Liver (tissue), 9 donors: Measurements from ENCODE around the gene CIAO3. TPM values are rescaled to one million over a fixed set of nuclear protein-coding genes. Genes with fewer than 3 reads are reported as not detected.
"Not testable (repeated sequence)": the region's sequence is repeated elsewhere in the genome, so short reads cannot be mapped to it uniquely, and the experiment has no call there.

ENCODE experiments used
- DNase-seq: peaks from one replicate; pipeline ENCODE4 v3.0.0-alpha.2; 2017; ENCODE audit warnings: low spot score
- H3K27ac ChIP-seq, 2 donors: one replicate each; pipeline ENCODE4 v1.7.0; 2013; ENCODE audit warnings: inconsistent platforms in 2 of 2, low read length in 2 of 2, control low read depth in 1 of 2, low read depth in 1 of 2, mild to moderate bottlenecking in 1 of 2
- H3K27me3 ChIP-seq, 4 donors: one replicate each; pipeline versions ENCODE4 v1.6.1 to v1.7.0; 2013; ENCODE audit warnings: low read length in 3 of 4, inconsistent platforms in 1 of 4, mild to moderate bottlenecking in 1 of 4, moderate library complexity in 1 of 4; ENCODE audit not compliant: control insufficient read depth in 4 of 4, insufficient read depth in 4 of 4
- H3K36me3 ChIP-seq, 4 donors: one replicate each; pipeline versions ENCODE4 v1.6.1 to v1.7.0; 2013; ENCODE audit warnings: low read length in 3 of 4, mild to moderate bottlenecking in 3 of 4, low read depth in 1 of 4, moderate library complexity in 1 of 4; ENCODE audit not compliant: control insufficient read depth in 4 of 4, insufficient read depth in 3 of 4
- H3K4me1 ChIP-seq, 4 donors: one replicate each; pipeline versions ENCODE4 v1.6.1 to v1.7.0; 2013; ENCODE audit warnings: low read length in 3 of 4, mild to moderate bottlenecking in 3 of 4, moderate library complexity in 1 of 4; ENCODE audit not compliant: control insufficient read depth in 4 of 4, insufficient read depth in 4 of 4
- H3K4me3 ChIP-seq, 3 donors: one replicate each; pipeline versions ENCODE4 v1.6.1 to v1.7.0; 2013; ENCODE audit warnings: low read length in 3 of 3, control low read depth in 1 of 3, low read depth in 1 of 3, mild to moderate bottlenecking in 1 of 3
- H3K9ac ChIP-seq, 2 donors: one replicate each; pipeline ENCODE4 v1.7.0; 2013; ENCODE audit warnings: low read length in 2 of 2, mild to moderate bottlenecking in 2 of 2, moderate library complexity in 2 of 2, control low read depth in 1 of 2, low read depth in 1 of 2
- H3K9me3 ChIP-seq, 4 donors: one replicate each; pipeline versions ENCODE4 v1.6.1 to v1.7.0; 2013; ENCODE audit warnings: low read length in 3 of 4; ENCODE audit not compliant: control insufficient read depth in 4 of 4
- EGR1 ChIP-seq, 2 donors: IDR thresholded peaks; 2 replicates each; pipeline ENCODE4 v1.6.1; 2016 to 2018; ENCODE audit warnings: antibody characterized with exemption in 2 of 2, low read depth in 2 of 2
- FOXA1 ChIP-seq: IDR thresholded peaks from 2 replicates; pipeline ENCODE4 v1.6.1; 2016; ENCODE audit warnings: antibody characterized with exemption
- GABPA ChIP-seq, 2 donors: IDR thresholded peaks in 1 of 2; conservative IDR thresholded peaks in 1 of 2; 2 replicates each; pipeline ENCODE4 v1.6.1; 2016; ENCODE audit warnings: antibody characterized with exemption in 2 of 2, mild to moderate bottlenecking in 1 of 2, moderate library complexity in 1 of 2
- HNF4A ChIP-seq, 2 donors: conservative IDR thresholded peaks; 2 replicates each; pipeline ENCODE4 v1.6.1; 2016; ENCODE audit warnings: antibody characterized with exemption in 2 of 2, mild to moderate bottlenecking in 2 of 2
- HNF4G ChIP-seq: IDR thresholded peaks from 2 replicates; pipeline ENCODE4 v1.6.1; 2016; ENCODE audit warnings: antibody characterized with exemption
- JUND ChIP-seq, 2 donors: IDR thresholded peaks; 2 replicates each; pipeline ENCODE4 v1.6.1; 2016; ENCODE audit warnings: antibody characterized with exemption in 2 of 2
- MAX ChIP-seq: IDR thresholded peaks from 2 replicates; pipeline ENCODE4 v1.6.1; 2016; ENCODE audit warnings: antibody characterized with exemption
- RAD21 ChIP-seq, 2 donors: IDR thresholded peaks; 2 replicates each; pipeline ENCODE4 v1.6.1; 2016; ENCODE audit warnings: antibody characterized with exemption in 2 of 2, mild to moderate bottlenecking in 2 of 2
- RXRA ChIP-seq, 2 donors: IDR thresholded peaks; 2 replicates each; pipeline ENCODE4 v1.6.1; 2017 to 2018; ENCODE audit warnings: antibody characterized with exemption in 2 of 2, mild to moderate bottlenecking in 1 of 2
- SP1 ChIP-seq: IDR thresholded peaks from 2 replicates; pipeline ENCODE4 v1.6.1; 2018; ENCODE audit warnings: antibody characterized with exemption, mild to moderate bottlenecking
- YY1 ChIP-seq: IDR thresholded peaks from 2 replicates; pipeline ENCODE4 v1.6.1; 2016; ENCODE audit warnings: antibody characterized with exemption, mild to moderate bottlenecking
- ZBTB33 ChIP-seq: IDR thresholded peaks from 2 replicates; pipeline ENCODE4 v1.6.1; 2016; ENCODE audit warnings: antibody characterized with exemption
- WGBS: extraction: QIAGEN DNeasy Blood & Tissue Kit; methylation state at CpG from one replicate; pipeline ENCODE4 v1.1.7; 2013; 5-methylcytosine and 5-hydroxymethylcytosine counted together
- polyA plus RNA-seq, 2 donors: library from polyadenylated mRNA; stranded (reverse) in 1 of 2; unstranded in 1 of 2; fragments of 200-250 nt in 1 of 2; fragments of >200 nt in 1 of 2; fragmentation: Nextera tagmentation in 1 of 2; extraction: Ambion mirVana in 1 of 2; gene quantifications; one replicate each; pipeline versions ENCODE4 v1.2.1 to v1.2.3, GENCODE V29; 2013 to 2015
- total RNA-seq, 2 donors: library from RNA; depleted of rRNA; stranded (reverse); fragments of >200 nt; gene quantifications; one replicate each; pipeline ENCODE4 v1.2.3, GENCODE V29; 2014
- TF ChIP-seq, protein P1 (sequence below): IDR thresholded peaks from 2 replicates; pipeline ENCODE4 v1.6.1; 2016; ENCODE audit warnings: antibody characterized with exemption, mild to moderate bottlenecking
- TF ChIP-seq, protein P2 (sequence below): fragments of 150-350 bp; IDR thresholded peaks from 2 replicates; pipeline ENCODE4 v1.5.1; 2017; ENCODE audit warnings: improper control_type of control experiment, low read depth, low read length; ENCODE audit not compliant: missing input control
- donor health status: healthy.
- donor health status: healthy.
- donor health status: healthy.
- donor health status: healthy.
- donor health status: healthy.

The CIAO3 gene
- total and polyA plus RNA-seq, 4 donors = 13.2 to 24.3 (median 16.5) TPM

DNA sequence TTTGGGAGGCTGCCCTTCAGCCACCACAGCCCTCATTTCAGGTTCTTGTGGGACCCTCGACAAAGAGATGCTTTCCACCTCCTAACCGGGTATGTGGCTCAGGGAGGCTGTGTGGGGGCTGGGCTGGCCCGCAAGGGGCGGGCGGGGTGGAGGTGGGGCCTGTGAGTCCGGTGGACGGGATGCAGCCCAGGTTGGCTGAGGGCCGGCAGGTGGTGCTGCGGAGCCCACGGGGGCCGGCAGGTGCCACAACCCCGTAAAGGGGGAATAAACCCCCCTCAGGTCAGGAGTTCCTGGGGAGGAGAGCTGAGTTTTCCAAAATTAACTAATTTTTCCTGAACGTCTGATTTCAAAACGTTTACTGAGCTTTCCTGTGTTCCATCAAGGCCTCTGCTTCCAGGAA, 4.9 kb upstream of the CIAO3 start:
- Histone ChIP-seq H3K4me3 (no peak overlapping the region), H3K9ac (no peak overlapping the region), H3K36me3 (no peaks in the 10 kb centered on the region), H3K27ac (no peak overlapping the region), H3K9me3 (no peaks in the 10 kb centered on the region), H3K4me1 (peaks cover 4 to 5% (median 5%) of the 10 kb centered on the region in 4 donors), H3K27me3 (no peaks in the 10 kb centered on the region)
- no peak for TF ChIP-seq JUND (IDR thresholded peaks at IDR 0.05)
- TF ChIP-seq RXRA (IDR thresholded peaks at IDR 0.05) = no peak
- no peak for TF ChIP-seq GABPA (IDR thresholded peaks at IDR 0.05 in 1 of 2, conservative IDR thresholded peaks at IDR 0.05 in 1 of 2)
- TF ChIP-seq HNF4G = no peak
- TF ChIP-seq YY1 = no peak
- no peak for TF ChIP-seq MAX
- TF ChIP-seq, protein P1, sequence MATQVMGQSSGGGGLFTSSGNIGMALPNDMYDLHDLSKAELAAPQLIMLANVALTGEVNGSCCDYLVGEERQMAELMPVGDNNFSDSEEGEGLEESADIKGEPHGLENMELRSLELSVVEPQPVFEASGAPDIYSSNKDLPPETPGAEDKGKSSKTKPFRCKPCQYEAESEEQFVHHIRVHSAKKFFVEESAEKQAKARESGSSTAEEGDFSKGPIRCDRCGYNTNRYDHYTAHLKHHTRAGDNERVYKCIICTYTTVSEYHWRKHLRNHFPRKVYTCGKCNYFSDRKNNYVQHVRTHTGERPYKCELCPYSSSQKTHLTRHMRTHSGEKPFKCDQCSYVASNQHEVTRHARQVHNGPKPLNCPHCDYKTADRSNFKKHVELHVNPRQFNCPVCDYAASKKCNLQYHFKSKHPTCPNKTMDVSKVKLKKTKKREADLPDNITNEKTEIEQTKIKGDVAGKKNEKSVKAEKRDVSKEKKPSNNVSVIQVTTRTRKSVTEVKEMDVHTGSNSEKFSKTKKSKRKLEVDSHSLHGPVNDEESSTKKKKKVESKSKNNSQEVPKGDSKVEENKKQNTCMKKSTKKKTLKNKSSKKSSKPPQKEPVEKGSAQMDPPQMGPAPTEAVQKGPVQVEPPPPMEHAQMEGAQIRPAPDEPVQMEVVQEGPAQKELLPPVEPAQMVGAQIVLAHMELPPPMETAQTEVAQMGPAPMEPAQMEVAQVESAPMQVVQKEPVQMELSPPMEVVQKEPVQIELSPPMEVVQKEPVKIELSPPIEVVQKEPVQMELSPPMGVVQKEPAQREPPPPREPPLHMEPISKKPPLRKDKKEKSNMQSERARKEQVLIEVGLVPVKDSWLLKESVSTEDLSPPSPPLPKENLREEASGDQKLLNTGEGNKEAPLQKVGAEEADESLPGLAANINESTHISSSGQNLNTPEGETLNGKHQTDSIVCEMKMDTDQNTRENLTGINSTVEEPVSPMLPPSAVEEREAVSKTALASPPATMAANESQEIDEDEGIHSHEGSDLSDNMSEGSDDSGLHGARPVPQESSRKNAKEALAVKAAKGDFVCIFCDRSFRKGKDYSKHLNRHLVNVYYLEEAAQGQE = no peak
- no peak for TF ChIP-seq HNF4A (conservative IDR thresholded peaks at IDR 0.05)
- TF ChIP-seq FOXA1 = no peak
- no peak for TF ChIP-seq RAD21 (IDR thresholded peaks at IDR 0.05)
- no peak for TF ChIP-seq ZBTB33
- TF ChIP-seq, protein P2, sequence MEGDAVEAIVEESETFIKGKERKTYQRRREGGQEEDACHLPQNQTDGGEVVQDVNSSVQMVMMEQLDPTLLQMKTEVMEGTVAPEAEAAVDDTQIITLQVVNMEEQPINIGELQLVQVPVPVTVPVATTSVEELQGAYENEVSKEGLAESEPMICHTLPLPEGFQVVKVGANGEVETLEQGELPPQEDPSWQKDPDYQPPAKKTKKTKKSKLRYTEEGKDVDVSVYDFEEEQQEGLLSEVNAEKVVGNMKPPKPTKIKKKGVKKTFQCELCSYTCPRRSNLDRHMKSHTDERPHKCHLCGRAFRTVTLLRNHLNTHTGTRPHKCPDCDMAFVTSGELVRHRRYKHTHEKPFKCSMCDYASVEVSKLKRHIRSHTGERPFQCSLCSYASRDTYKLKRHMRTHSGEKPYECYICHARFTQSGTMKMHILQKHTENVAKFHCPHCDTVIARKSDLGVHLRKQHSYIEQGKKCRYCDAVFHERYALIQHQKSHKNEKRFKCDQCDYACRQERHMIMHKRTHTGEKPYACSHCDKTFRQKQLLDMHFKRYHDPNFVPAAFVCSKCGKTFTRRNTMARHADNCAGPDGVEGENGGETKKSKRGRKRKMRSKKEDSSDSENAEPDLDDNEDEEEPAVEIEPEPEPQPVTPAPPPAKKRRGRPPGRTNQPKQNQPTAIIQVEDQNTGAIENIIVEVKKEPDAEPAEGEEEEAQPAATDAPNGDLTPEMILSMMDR = no peak
- no peak for TF ChIP-seq SP1
- TF ChIP-seq EGR1 (IDR thresholded peaks at IDR 0.05; ENCODE audit: low read depth in 2 of 2) = no peak
- DNase-seq = no peak
- 4% methylated on average over 14 of the region's 14 CpGs for WGBS

DNA sequence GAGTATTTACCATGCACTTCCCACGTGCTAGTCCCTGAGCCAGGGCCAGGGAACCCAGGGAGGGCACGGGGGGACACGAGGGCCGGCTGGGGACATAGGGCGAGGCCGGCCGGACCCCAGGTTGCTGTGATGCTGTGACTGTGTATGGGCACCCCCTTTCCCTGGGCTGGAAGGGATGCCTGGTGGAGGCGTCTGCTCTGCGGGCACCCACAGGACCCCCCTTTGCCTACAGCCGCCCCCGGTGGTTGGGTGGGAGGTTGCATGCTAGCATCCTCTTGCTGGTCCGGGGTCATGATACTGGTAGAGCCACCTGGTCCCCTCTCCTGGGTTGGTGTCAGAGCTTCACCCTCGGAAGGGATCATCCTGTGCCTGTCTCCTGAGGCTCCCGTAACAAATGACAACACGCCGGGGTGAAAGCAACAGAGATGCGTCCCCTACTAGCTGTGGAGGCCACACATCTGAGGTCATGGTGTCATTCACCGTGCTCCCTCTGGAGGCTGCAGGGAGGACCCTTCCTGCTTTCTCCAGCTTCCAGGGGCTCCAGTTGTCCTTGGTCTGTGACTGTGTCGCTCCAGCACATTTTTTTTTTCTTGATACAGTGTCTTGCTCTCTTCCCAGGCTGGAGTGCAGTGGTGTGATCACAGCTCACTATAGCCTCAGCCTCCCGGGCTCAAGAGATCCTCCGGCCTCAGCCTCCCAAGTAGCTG, 3.1 kb upstream of the CIAO3 start:
- no peaks in the 10 kb centered on the region for H3K9me3 ChIP-seq
- DNase-seq = no peak
- H3K4me3 ChIP-seq = no peak overlapping the region
- WGBS = 75% methylated on average over 21 of the region's 21 CpGs
- H3K36me3 ChIP-seq = no peaks in the 10 kb centered on the region
- H3K9ac ChIP-seq = no peak overlapping the region
- peaks cover 12 to 17% (median 15%) of the 10 kb centered on the region in 4 donors for H3K4me1 ChIP-seq
- H3K27me3 ChIP-seq = no peaks in the 10 kb centered on the region
- TF ChIP-seq MAX (no peak), FOXA1 (no peak), SP1 (no peak)
- TF ChIP-seq, protein P1 = no peak
- no peak overlapping the region for H3K27ac ChIP-seq

DNA sequence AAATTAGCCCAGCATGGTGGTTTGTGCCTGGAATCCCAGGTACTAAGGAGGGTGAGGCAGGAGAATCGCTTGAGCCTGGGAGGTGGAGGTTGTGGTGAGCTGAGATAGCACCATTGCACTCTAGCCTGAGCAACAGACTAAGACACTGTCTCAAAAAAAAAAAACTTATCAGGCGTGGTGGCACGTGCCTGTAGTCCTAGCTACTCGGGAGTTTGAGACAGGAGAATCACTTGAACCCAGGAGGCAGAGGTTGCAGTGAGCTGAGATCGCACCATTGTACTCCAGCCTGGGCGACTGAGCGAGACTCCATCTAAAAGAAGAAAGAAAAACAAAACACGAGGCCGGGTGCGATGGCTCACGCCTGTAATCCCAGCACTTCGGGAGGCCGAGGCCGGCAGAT, 2.1 kb upstream of the CIAO3 start:
- DNase-seq, H3K9ac ChIP-seq, H3K27ac ChIP-seq, H3K4me3 ChIP-seq, H3K36me3 ChIP-seq, H3K27me3 ChIP-seq, H3K9me3 ChIP-seq: not testable (repeated sequence)
- 83% methylated on average over 14 of the region's 14 CpGs for WGBS
- peaks cover 12 to 17% (median 15%) of the 10 kb centered on the region in 4 donors for H3K4me1 ChIP-seq
